ENCODE measurements around the gene TGFBR3L.

Gene TGFBR3L

DNA sequence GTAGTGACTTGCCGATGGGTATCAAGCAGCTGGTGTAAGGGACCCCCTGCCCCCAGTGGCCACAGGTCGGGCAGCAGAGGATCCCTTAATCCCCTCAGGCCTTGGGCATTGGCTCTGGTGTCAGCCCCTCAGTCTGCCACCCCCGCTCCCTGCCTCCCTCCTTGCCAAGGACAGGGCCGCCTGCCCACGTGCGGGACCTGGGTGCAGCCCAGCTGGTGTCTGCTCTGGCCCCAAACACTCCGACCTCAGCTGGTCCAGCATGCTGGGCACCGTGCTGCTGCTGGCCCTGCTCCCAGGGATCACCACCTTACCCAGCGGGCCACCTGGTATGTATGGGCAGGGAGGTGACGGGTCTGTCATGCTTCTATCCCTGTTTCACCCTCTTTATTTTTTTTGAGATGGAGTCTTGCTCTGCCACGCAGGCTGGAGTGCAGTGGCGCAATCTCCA, at the start of gene TGFBR3L:
TGFBR3L (plus strand) TSS at position 233 of the 448 bp plus-strand sequence.
- no peak for DNase-seq (ENCODE audit: low spot score)

DNA sequence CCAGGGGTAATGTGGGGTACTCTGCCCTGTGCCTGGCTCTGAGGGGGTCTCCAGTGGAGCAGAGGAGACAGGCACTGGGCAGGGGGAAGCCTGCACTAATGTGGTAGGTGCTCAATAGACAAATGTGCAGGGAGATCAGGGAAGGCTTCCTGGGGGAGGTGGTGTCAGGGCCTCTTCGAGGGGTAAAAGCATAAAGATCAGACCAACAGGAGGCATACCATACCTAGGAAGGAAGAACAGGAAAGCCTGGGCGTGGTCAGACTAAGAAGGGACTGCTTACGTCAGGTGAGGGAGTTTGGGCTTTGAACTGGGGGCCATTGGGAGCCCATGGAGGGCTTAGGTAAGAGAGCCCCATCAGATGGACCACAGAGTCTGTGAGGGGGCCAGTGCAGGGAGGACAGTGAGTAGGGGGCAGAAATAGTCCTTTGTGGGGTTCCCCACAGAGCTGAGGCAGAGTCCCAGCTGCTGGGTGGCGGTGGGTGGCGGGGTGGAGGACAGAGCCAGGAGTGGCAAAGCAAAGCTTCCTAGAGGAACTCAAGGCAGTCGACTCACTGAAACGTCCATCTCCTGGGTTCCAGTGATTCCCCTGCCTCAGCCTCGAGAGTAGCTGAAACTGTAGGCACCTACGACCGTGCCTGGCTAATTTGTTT, 49.2 kb upstream of the TGFBR3L start:
- DNase-seq (ENCODE audit: low spot score), result no peak

DNA sequence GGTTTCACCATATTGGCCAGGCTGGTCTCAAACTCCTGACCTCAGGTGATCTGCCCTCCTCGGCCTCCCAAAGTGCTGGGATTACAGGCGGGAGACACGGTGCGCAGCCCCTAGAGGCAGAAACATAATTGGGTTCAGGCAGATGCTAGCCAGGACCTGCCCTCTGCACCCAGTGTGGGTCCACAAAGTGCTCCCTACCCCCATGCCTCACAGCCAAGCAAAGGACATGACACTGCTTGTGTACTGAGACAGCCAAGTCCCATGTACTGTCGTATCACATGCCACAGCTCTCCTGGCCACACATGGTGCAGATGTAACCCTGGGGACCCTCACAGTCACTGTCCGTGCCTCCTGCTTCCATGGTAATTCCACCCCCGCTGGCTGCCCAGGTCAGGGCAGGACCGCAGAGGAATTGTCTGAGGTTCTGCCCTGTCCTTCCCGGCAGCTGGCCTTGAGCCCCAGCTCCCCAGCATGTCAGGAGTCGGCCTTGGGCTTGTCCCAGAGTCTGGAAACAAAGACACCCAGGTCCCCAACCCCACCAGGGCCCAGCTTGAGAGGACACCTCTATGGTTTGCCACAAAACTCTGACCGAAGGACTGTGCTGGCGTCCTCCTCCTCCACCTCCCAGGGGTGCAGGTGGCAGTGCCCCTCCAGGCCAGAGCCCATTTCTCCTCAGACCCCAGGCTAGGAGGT, 48.1 kb upstream of the TGFBR3L start:
- DNase-seq (ENCODE audit: low spot score), result no peak

DNA sequence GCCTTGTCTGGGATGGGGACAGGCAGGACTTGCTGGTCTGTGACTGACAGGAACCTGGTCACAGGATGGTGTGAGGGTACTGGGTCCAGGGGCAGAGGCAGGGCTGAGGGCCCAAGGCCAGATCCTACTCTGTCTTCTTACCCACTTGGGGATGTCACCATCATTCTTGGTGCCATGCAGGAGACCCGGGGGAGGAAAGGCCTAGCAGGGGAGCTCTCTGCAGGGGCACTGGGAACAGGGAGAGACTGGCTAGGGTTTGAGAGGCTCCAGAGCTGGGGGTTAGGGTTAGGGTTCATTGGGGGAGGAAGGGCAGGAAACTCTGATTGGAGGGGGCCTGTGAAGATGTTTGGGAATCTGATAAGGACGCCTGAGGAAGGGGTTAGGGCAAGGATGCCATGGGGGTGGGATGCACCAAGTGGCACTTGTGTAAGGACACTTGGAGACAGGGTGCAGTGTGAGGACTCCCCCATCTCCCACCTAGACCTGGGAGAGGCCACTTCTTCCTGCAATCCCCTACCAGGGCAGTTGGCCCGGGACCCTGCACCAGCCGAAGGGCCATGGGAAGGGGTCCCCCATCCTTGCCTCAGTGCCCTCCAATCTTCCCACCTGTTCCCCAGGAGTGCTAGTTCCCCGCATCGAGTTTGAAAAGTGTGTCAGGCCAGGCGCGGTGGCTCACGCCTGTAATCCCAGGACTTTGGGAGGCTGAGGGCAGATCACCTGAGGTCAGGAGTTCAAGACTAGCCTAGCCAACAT, 47.4 kb upstream of the TGFBR3L start:
- DNase-seq (ENCODE audit: low spot score), result no peak

DNA sequence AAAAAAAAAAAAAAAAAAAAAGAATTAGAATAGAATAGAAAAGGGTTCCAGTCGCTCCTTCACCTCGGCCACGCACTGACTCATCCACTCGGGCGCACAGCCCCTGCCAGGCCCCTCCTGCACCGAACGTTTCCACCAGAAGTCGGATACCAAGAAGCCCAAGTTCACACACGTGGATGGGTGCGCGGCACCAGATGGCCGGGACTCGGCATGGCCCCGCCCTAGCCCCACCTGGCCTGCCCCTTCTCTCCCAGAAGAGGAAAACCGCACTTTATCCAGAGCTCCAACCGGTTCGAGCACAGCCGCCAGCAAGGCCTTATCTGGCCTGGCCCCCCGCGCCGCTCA, 46.3 kb upstream of the TGFBR3L start:
- no peak for DNase-seq (ENCODE audit: low spot score)

DNA sequence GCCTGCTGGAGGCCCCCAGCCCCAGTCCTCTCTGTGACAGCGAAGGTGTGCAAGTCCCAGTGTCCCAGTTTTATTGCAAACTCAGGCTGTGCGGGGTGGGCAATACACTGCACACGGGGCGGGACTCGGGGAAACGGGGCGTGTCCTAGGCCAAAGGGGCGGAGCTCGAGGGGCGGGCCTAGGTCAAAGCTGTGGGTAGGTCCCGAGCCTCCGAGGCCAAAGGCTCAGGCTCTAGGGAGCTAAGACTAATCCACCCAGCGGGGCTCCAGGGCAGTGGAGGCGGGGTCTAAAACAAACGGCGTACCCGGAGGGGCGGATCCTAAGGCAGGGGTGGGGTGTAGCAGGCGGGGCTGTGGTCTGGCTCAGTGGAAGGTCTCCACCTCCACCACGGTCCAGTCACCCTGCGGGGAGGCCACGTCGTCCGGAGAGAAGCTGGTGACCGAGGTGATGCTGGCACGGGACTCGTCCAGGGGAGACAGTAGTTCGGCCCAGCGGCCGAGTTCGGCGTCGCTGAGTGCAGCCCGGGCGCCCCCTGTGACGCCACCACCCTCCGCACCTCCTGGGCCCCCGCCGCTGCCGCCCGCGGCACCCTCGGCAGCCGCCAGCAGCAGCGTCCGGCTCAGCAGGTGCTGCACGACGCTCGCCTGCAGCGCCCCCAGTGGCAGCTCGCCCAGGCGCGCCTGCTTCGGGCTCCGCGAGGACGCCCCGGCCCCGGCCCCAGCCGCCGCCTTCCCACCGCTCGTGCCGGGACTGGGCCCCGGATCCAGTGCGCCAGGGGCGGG, 45.8 kb upstream of the TGFBR3L start:
- DNase-seq (ENCODE audit: low spot score), result peak; percentile 97

DNA sequence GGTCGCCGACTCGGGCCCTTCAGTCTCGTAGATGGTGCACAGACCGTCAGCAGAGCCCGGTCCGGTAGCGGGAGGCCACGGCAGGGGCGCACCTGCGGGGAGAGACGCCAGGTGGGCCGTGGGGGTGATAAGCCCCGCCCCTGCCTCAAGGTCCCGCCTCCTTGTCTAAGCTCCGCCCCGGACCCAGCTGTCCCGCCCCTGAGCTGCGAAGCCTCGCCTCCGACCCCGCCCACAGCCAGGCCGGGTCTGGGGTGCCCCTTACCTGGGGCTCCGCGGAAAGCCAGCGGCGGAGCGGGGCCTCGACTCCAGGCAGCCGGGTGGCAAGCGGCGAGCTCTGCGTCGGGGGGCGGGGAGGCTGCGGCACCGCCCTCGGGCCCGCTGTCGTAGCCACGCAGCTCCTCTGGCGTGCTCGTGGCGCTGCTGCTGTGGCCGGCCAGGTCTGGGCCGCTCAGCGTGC, 45.1 kb upstream of the TGFBR3L start:
- DNase-seq (ENCODE audit: low spot score), result peak; percentile 72

DNA sequence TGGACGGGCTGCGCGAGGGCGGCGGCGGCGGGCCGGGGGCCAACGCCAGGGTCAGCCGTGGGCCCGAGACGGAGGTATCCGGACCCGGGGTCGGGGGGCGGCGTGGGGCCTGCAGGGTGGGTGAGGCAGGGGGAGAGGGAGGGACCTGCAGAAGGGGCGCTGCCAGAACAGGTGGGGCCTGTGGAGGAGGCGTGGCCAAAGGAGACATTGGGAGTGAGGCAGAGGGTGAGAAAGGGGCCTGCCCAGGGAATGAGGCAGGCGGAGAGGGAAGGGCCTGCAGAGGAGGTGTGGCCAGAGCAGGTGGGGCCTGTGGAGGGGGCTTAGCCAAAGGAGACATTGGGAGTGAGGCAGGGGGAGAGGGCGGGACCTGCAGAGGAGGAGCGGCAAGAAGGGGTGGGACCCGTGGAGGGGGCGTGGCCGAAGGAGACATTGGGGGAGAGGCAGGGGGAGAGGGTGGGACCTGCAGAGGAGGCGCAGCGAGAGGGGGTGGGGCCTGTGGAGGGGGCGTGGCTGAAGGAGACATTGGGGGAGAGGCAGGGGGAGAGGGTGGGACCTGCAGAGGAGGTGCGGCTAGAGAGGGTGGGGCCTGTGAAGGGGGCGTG, 44.6 kb upstream of the TGFBR3L start:
- peak; percentile 78 for DNase-seq (ENCODE audit: low spot score)

DNA sequence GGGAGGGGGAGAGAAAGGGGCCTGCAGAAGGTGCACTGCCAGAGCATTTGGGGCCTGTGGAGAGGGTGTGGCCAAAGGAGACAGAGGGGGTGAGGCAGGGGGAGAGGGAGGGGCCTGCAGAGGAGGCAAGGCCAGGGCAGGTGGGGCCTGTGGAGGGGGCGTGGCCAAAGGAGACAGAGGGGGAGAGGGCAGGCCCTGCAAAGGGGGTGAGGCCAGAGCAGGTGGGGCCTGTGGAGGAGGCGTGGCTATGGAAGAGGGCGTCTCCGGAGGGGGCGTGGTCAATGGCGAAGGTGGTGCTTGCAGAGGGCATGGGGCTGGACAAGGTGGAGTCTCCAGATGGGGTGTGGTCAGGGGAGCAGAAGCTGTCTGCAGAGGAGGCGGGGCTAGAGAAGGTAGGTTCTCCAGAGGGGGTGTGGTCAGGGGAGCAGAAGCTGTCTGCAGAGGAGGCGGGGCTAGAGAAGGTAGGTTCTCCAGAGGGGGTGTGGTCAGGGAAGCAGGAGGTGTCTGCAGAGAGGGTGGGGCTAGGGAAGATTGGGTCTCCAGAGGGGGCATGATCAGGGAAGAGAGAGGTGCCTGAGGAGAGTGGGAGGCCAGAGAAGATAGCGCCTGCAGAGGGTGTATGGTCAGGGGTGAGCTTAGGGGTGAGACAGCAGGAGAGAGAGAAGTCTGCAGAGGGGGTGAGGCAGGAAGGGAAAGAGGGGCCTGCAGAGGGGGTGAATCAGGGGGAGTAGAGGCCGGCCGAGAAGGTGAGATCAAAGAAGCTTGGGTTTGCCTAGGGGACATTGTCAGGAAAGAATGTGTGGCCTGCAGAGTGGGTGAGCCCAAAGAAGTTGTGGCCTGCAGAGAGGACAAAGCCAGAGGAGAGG, 43.8 kb upstream of the TGFBR3L start:
- peak; percentile 76 for DNase-seq (ENCODE audit: low spot score)

DNA sequence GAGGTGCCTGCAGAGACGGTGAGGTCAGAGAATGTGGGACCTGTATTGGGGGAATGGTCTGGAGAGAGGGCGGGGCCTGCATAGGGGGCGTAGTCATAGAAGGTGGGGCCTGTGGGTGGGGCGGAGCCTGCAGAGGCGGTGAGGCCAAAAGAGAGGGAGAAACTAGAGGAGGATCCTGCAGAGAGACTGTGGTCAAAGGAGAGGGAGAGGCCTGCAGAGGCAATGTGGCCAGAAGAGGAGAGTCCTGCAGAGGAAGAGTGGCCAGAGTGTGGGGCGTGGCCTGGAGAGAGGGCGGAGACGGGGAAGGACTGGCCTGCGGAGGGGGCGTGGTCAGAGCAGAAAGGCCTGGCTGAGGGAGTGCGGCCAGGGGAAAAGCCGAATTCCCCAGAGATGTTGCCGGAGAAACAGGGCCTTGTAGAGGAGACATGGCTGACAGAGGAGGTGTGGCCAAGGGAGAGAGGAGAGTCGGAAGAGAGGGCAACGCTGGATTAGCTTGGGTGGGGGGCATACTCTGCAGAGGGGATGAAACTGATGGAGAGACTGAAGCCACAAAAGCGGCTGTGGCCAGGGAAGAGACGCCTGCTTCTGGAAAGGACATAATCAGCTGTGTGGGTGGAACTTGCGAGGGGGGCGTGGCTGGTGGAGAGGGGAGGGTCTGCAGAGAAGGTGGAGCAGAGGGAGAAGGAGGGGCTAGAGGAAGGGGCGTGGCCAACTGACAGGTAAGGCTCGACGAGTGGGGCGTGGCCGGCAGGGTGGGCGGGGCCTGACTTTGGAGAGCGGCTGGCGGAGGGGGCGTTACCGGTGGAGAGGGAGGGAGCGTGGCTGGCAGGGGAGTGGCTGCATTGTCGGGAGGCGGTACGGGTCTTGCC, 43.0 kb upstream of the TGFBR3L start:
- DNase-seq (ENCODE audit: low spot score), result peak; percentile 85

DNA sequence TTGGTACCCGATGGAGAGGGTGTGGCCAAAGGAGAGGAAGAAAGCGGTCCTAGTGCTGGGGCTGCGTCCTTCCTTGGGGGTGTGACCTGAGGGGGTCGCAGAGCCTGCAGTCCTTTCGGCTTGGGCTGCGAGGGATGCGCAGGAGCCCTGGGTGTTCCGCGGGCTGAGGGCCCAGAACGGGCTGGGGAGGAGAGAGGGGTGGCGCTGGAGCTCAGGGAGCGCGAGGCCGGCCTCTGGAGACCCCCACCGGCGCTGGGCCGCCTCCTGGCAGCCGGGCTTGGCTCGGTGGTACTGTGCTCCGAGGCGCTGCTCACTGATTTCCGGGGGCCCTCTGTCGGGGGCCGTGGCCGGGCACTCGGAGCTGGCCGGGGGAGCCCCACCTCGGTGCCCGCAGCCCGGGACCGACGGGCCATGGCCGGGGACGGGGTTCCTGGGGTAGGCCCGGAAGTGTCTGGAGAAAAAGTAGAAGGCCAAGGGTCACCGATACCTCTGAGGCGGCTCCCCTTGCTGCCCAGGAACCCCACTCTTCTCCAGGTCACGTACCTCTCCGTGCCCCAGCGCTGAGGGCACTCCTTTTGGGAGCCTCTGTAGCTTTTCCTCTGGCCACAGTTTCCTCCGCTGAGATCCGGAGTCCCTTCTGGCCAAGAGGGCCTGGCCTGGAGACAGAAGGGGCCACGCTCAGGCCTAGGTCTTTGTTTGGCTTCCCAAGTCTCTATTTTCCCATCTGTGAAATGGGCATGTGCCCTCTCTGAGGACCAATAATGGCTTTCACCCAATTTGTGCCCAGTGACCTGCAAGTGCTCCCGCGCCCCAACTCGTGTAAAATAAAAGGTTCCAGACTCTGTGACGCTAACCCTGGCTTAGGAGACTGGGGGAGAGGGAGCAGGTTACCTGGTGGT, 42.1 kb upstream of the TGFBR3L start:
- no peak for DNase-seq (ENCODE audit: low spot score)

DNA sequence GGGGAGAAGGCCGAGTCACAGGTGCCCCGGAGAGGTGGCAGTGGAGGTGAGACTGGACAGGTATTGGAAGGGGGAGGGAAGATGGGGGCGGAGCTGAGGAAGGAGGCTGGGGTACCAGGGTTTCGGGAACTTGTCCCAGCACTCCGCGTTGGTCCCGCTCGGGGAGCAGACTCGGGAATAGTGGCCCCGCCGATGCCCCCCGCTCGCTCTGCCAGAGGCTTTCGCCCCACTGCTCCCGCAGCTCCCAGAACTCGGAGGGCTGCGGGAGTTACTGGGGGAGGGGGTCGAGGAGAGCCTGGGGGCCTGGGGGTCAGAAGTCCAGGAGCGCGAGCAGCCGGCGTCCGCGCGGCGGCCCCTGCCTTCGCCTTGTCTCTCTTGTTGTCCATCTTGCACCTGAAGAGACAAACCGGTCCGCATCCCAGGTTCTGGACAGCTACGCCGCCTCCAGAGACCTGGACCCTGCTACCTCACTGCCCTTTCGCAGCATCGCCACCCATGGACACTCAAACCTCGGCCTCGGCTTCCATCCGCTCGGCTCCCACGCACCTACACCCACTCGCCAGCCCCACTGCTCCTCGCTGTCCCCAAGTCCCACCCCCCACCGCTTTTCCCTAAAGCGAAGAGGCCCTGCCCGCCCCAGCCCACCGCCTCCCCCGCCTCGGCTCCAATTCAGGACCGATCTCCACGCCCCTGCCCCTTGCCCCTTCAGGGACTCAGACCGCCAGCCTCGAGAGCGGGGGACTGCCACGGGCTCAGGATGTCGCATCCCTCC, 41.1 kb upstream of the TGFBR3L start:
- no peak for DNase-seq (ENCODE audit: low spot score)

DNA sequence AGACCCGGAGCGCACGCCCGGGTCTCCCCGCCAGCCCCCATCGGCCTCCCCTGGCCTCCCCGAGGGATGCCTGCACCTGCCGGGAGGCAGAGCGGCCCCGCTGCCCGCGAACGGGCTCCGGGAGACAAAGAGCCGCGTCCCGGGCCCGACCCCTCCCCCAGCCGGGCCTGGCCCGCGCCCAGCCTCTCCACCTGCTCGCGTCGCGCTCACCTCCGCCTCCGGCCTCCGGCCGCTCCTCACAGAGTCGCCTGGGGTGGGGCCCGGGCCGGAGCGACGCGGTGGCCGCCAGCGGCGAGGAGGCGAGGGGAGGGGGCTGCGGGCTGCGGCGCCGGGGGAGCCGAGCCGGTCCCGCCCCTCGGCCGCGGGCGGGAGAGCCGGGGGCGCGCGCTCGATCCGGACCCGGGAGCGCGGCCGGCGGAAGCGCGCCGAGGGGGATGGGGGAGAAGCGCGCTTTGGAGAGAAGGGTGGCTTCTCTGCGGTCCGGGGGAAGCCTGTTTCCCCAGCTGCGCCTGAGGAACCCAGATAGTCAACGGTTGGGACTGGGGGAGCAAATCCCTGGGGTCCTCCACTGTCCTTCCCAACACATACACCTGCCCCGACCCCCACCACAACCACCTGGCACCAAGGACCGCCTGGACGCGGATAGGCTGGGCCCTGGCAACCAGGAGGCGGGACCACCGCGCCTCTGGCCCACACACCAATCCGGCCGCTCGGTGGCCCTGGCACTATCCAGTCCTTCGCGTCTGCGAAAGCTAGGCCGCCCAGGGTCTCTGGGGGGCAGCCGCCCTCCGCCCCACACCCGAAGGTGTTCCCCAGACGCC, 40.3 kb upstream of the TGFBR3L start, which contains the start of gene PRR36:
PRR36 (minus strand) TSS at position 315 of the 821 bp plus-strand sequence. CDS start 701 bp downstream, outside the sequence.
- DNase-seq (ENCODE audit: low spot score), result no peak

DNA sequence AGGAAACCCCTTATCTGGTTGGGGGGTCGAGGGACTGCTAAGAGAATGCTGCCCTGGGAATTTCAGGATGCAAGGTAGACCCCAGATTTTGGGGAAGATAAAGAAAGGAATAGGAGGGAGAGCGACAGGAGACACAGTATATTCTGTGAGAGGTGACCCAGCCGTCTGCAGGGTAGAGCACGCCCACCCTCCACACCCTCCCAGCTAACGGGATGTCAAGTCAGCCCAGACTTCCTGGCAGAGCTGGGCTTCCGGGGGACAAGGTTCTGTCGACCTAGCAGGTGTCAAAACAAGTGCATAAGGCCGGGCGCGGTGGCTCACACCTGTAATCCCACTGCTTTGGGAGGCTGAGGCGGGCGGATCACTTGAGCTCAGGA, 39.7 kb upstream of the TGFBR3L start:
- DNase-seq (ENCODE audit: low spot score), result no peak

DNA sequence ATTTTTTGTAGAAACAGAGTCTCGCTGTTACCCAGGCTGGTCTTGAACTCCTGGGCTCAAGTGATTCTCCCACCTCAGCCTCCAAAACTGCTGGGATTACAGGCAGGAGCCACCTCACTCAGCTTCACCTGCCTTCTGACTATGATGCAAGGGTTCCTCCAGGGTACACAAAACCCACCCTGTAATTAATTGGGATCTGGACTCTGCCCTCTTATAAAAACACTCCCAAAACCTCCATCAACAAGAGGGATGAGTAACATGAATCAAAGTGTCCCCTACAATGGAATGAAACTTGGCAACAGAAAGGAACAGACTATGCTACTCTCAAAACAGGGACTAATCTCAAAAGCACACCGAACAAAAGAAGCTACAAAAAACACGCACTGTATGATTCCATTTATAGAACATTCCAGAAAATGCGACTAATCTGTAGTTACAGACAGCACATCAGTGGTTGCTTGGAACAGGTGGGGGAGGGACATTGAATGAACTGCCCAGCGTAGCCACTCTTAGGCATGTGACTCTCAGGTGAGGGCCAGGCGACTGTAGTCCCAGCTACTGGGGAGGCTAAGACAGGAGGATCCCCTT, 37.3 kb upstream of the TGFBR3L start:
- no peak for DNase-seq (ENCODE audit: low spot score)

DNA sequence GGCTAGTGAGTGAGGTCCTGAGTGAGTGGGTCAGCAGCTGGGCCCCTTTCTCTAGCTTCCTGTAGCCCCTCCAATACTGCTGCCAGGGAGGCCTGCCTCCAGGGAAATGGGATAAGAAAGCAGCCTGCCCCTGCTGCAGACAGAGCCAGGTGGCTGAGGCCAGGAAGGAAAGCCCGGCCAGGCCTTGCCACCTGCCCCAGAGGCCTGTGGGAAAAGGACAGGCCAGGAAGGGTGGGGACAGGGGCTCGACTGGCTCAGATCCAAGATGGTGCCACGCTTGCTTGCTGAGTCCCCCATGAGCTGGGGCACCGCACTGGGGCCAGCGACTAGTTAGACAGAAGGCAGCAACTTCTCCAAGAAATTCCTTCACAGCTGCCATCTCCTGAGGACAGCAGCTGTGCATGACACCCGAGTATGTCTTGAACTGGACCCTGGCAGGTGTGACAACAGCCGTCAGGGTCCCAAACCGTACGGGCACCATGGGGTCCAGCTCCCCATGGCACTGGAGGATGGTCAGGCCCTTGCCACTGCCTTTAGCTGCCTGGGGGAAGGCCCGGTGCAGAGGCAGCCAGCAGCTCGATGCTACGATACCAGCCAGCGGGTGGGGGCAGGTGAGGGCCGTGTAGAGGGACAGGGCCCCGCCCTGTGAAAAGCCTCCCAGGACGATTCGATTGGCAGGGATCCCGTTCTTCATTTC, 35.4 kb upstream of the TGFBR3L start:
- DNase-seq (ENCODE audit: low spot score), result no peak
